ENCODE data around the gene CHL1.

CHL1 gene

GRCh38 chr3:195666-196065, 897 bp upstream of the CHL1 start:
- H3K4me1 ChIP-seq (ENCODE audit: control insufficient read depth, insufficient read depth, low read length), result no peaks in the 10 kb centered on the region
- WGBS (ENCODE audit: insufficient coverage, insufficient read length), result no CpG with 5 or more reads among the region's 6 CpGs
- H3K36me3 ChIP-seq (ENCODE audit: control insufficient read depth, insufficient read depth, low read length), result no peaks in the 10 kb centered on the region
- H3K4me3 ChIP-seq (ENCODE audit: low read length), result no peak overlapping the region
- H3K27me3 ChIP-seq (ENCODE audit: control insufficient read depth, insufficient read depth, low read length), result no peaks in the 10 kb centered on the region
- H3K27ac ChIP-seq (ENCODE audit: low read length), result no peak overlapping the region
- H3K9me3 ChIP-seq (ENCODE audit: control insufficient read depth, insufficient read depth, low read length), result peaks cover 11% of the 10 kb centered on the region
- DNase-seq (ENCODE audit: low read depth, low spot score), result no peak

- H3K36me3 ChIP-seq (ENCODE audit: control insufficient read depth, insufficient read depth, low read length), result no peaks in the 10 kb centered on the region
- H3K4me3 ChIP-seq (ENCODE audit: low read length), result no peak overlapping the region
- H3K27ac ChIP-seq (ENCODE audit: low read length), result no peak overlapping the region
- DNase-seq (ENCODE audit: low read depth, low spot score), result no peak
- no peaks in the 10 kb centered on the region for H3K4me1 ChIP-seq (ENCODE audit: control insufficient read depth, insufficient read depth, low read length)
- H3K9me3 ChIP-seq (ENCODE audit: control insufficient read depth, insufficient read depth, low read length), result peaks cover 10% of the 10 kb centered on the region
- WGBS (ENCODE audit: insufficient coverage, insufficient read length), result no CpG with 5 or more reads among the region's 56 CpGs
- H3K27me3 ChIP-seq (ENCODE audit: control insufficient read depth, insufficient read depth, low read length), result no peaks in the 10 kb centered on the region
Measured at GRCh38 chr3:197149-197827, 725 bp downstream of the CHL1 start.

- peaks cover 11% of the 10 kb centered on the region for H3K9me3 ChIP-seq (ENCODE audit: control insufficient read depth, insufficient read depth, low read length)
- no peaks in the 10 kb centered on the region for H3K4me1 ChIP-seq (ENCODE audit: control insufficient read depth, insufficient read depth, low read length)
- no peak overlapping the region for H3K27ac ChIP-seq (ENCODE audit: low read length)
- no peaks in the 10 kb centered on the region for H3K36me3 ChIP-seq (ENCODE audit: control insufficient read depth, insufficient read depth, low read length)
- no peak overlapping the region for H3K4me3 ChIP-seq (ENCODE audit: low read length)
- WGBS (ENCODE audit: insufficient coverage, insufficient read length), result no CpG with 5 or more reads among the region's 66 CpGs
- no peak for DNase-seq (ENCODE audit: low read depth, low spot score)
- no peaks in the 10 kb centered on the region for H3K27me3 ChIP-seq (ENCODE audit: control insufficient read depth, insufficient read depth, low read length)
Measured at GRCh38 chr3:197828-198491, 1.4 kb downstream of the CHL1 start.

GRCh38 chr3:199835-200234, 3.3 kb downstream of the CHL1 start:
- 100% methylated on average over 1 of the region's 2 CpGs for WGBS (ENCODE audit: insufficient coverage, insufficient read length)
- Histone ChIP-seq H3K36me3 (ENCODE audit: control insufficient read depth, insufficient read depth, low read length) (no peaks in the 10 kb centered on the region), H3K27ac (ENCODE audit: low read length) (no peak overlapping the region), H3K9me3 (ENCODE audit: control insufficient read depth, insufficient read depth, low read length) (peaks cover 12% of the 10 kb centered on the region), H3K27me3 (ENCODE audit: control insufficient read depth, insufficient read depth, low read length) (no peaks in the 10 kb centered on the region), H3K4me1 (ENCODE audit: control insufficient read depth, insufficient read depth, low read length) (no peaks in the 10 kb centered on the region), H3K4me3 (ENCODE audit: low read length) (no peak overlapping the region)
- DNase-seq (ENCODE audit: low read depth, low spot score), result no peak

- H3K36me3 ChIP-seq (ENCODE audit: control insufficient read depth, insufficient read depth, low read length), result no peaks in the 10 kb centered on the region
- no peaks in the 10 kb centered on the region for H3K27me3 ChIP-seq (ENCODE audit: control insufficient read depth, insufficient read depth, low read length)
- H3K4me1 ChIP-seq (ENCODE audit: control insufficient read depth, insufficient read depth, low read length), result no peaks in the 10 kb centered on the region
- DNase-seq (ENCODE audit: low read depth, low spot score), result no peak
- no peak overlapping the region for H3K4me3 ChIP-seq (ENCODE audit: low read length)
- no CpG with 5 or more reads among the region's 4 CpGs for WGBS (ENCODE audit: insufficient coverage, insufficient read length)
- no peak overlapping the region for H3K27ac ChIP-seq (ENCODE audit: low read length)
- peaks cover 10% of the 10 kb centered on the region for H3K9me3 ChIP-seq (ENCODE audit: control insufficient read depth, insufficient read depth, low read length)
Measured at GRCh38 chr3:200758-201325, 4.3 kb downstream of the CHL1 start.

GRCh38 chr3:204102-204501, 7.5 kb downstream of the CHL1 start:
- Histone ChIP-seq H3K9me3 (ENCODE audit: control insufficient read depth, insufficient read depth, low read length) (peaks cover 6% of the 10 kb centered on the region; the same call in 1 of the 2 replicates), H3K27me3 (ENCODE audit: control insufficient read depth, insufficient read depth, low read length) (no peaks in the 10 kb centered on the region), H3K27ac (ENCODE audit: low read length) (no peak overlapping the region), H3K4me3 (ENCODE audit: low read length) (no peak overlapping the region), H3K4me1 (ENCODE audit: control insufficient read depth, insufficient read depth, low read length) (no peaks in the 10 kb centered on the region), H3K36me3 (ENCODE audit: control insufficient read depth, insufficient read depth, low read length) (no peaks in the 10 kb centered on the region)
- no peak for DNase-seq (ENCODE audit: low read depth, low spot score)
- no CpG with 5 or more reads among the region's 2 CpGs for WGBS (ENCODE audit: insufficient coverage, insufficient read length)

- Histone ChIP-seq H3K36me3 (ENCODE audit: control insufficient read depth, insufficient read depth, low read length) (no peaks in the 10 kb centered on the region), H3K27me3 (ENCODE audit: control insufficient read depth, insufficient read depth, low read length) (no peaks in the 10 kb centered on the region), H3K9me3 (ENCODE audit: control insufficient read depth, insufficient read depth, low read length) (peaks cover 8% of the 10 kb centered on the region), H3K27ac (ENCODE audit: low read length) (no peak overlapping the region), H3K4me3 (ENCODE audit: low read length) (no peak overlapping the region), H3K4me1 (ENCODE audit: control insufficient read depth, insufficient read depth, low read length) (no peaks in the 10 kb centered on the region)
- no peak for DNase-seq (ENCODE audit: low read depth, low spot score)
Measured at GRCh38 chr3:207973-208372, 11.4 kb downstream of the CHL1 start.

GRCh38 chr3:210669-211068, 14.1 kb downstream of the CHL1 start:
- Histone ChIP-seq H3K36me3 (ENCODE audit: control insufficient read depth, insufficient read depth, low read length) (no peaks in the 10 kb centered on the region), H3K27ac (ENCODE audit: low read length) (no peak overlapping the region), H3K9me3 (ENCODE audit: control insufficient read depth, insufficient read depth, low read length) (peaks cover 6% of the 10 kb centered on the region), H3K4me3 (ENCODE audit: low read length) (no peak overlapping the region), H3K4me1 (ENCODE audit: control insufficient read depth, insufficient read depth, low read length) (no peaks in the 10 kb centered on the region), H3K27me3 (ENCODE audit: control insufficient read depth, insufficient read depth, low read length) (no peaks in the 10 kb centered on the region)
- no CpG with 5 or more reads among the region's 4 CpGs for WGBS (ENCODE audit: insufficient coverage, insufficient read length)
- DNase-seq (ENCODE audit: low read depth, low spot score), result no peak

GRCh38 chr3:212432-212831, 15.9 kb downstream of the CHL1 start:
- no peak overlapping the region for H3K4me3 ChIP-seq (ENCODE audit: low read length)
- no peaks in the 10 kb centered on the region for H3K4me1 ChIP-seq (ENCODE audit: control insufficient read depth, insufficient read depth, low read length)
- no peak overlapping the region for H3K27ac ChIP-seq (ENCODE audit: low read length)
- no peaks in the 10 kb centered on the region for H3K27me3 ChIP-seq (ENCODE audit: control insufficient read depth, insufficient read depth, low read length)
- WGBS (ENCODE audit: insufficient coverage, insufficient read length), result no CpG with 5 or more reads among the region's 4 CpGs
- peaks cover 6% of the 10 kb centered on the region for H3K9me3 ChIP-seq (ENCODE audit: control insufficient read depth, insufficient read depth, low read length)
- no peaks in the 10 kb centered on the region for H3K36me3 ChIP-seq (ENCODE audit: control insufficient read depth, insufficient read depth, low read length)
- no peak for DNase-seq (ENCODE audit: low read depth, low spot score)

- no peaks in the 10 kb centered on the region for H3K36me3 ChIP-seq (ENCODE audit: control insufficient read depth, insufficient read depth, low read length)
- WGBS (ENCODE audit: insufficient coverage, insufficient read length), result no CpG with 5 or more reads among the region's 5 CpGs
- no peaks in the 10 kb centered on the region for H3K4me1 ChIP-seq (ENCODE audit: control insufficient read depth, insufficient read depth, low read length)
Measured at GRCh38 chr3:217099-217813, 20.7 kb downstream of the CHL1 start.

More at GRCh38 chr3:217099-217813, 20.7 kb downstream of the CHL1 start:
- no peak for DNase-seq (ENCODE audit: low read depth, low spot score)
- Histone ChIP-seq H3K27me3 (ENCODE audit: control insufficient read depth, insufficient read depth, low read length) (no peaks in the 10 kb centered on the region), H3K4me3 (ENCODE audit: low read length) (no peak overlapping the region), H3K9me3 (ENCODE audit: control insufficient read depth, insufficient read depth, low read length) (peaks cover 4% of the 10 kb centered on the region; the same call in 1 of the 2 replicates), H3K27ac (ENCODE audit: low read length) (no peak overlapping the region)
